ENCODE measurements around the gene CACTIN. TPM values are rescaled to one million over a fixed set of nuclear protein-coding genes. Genes with fewer than 3 reads are reported as not detected.

CACTIN gene
- total RNA-seq, 3 donors from 2014 or later = 21.8 to 30.5 (median 27.5) TPM

GRCh38 chr19:3657395-3657769, 30.8 kb upstream of the CACTIN start:
- intact Hi-C loops (cut with DNase I; ENCODE audit: low total_unique reads) = loop anchor here (10.0 kb wide), 1 partner anchor 647 kb away; the partner anchor contains the start of genes FSD1 and TMIGD2
- TF ChIP-seq POLR2A (IDR thresholded peaks at IDR 0.05) = no peak
- Histone ChIP-seq H3K27ac (no peak overlapping the region), H3K4me3 (no peak overlapping the region), H3K36me3 (peaks cover 7% of the 10 kb centered on the region), H3K9me3 (no peaks in the 10 kb centered on the region), H3K27me3 (no peaks in the 10 kb centered on the region), H3K4me1 (no peaks in the 10 kb centered on the region)
- DNase-seq (ENCODE audit: low spot score in 2 of 2) = no peak

- H3K4me3 ChIP-seq = no peak overlapping the region
- intact Hi-C loops (cut with DNase I; ENCODE audit: low total_unique reads) = loop anchor here (10.0 kb wide), 1 partner anchor 648 kb away; the partner anchor contains the start of genes FSD1 and TMIGD2
- H3K4me1 ChIP-seq = no peaks in the 10 kb centered on the region
- no peak overlapping the region for H3K27ac ChIP-seq
- peaks cover 7% of the 10 kb centered on the region for H3K36me3 ChIP-seq
- DNase-seq (ENCODE audit: low spot score in 2 of 2) = no peak
- no peaks in the 10 kb centered on the region for H3K9me3 ChIP-seq
- no peaks in the 10 kb centered on the region for H3K27me3 ChIP-seq
- TF ChIP-seq POLR2AphosphoS5 (IDR thresholded peaks at IDR 0.05) (no peak), CTCF (IDR thresholded peaks at IDR 0.05) (no peak), POLR2A (IDR thresholded peaks at IDR 0.05) (no peak)
Measured at GRCh38 chr19:3656747-3657394, 30.3 kb upstream of the CACTIN start.

GRCh38 chr19:3656073-3656746, 29.6 kb upstream of the CACTIN start:
- peaks cover 7% of the 10 kb centered on the region for H3K36me3 ChIP-seq

GRCh38 chr19:3655402-3656072, 28.9 kb upstream of the CACTIN start:
- peaks cover 0 to 2% of the 10 kb centered on the region in 2 donors for H3K4me1 ChIP-seq
- TF ChIP-seq POLR2A (IDR thresholded peaks at IDR 0.05) = no peak
- no peak for DNase-seq (ENCODE audit: low spot score in 2 of 2)
- no peaks in the 10 kb centered on the region for H3K27me3 ChIP-seq
- no peak overlapping the region for H3K4me3 ChIP-seq
- peaks cover 7% of the 10 kb centered on the region for H3K36me3 ChIP-seq
- H3K9me3 ChIP-seq = no peaks in the 10 kb centered on the region
- intact Hi-C loops (cut with DNase I; ENCODE audit: low total_unique reads) = loop anchor here (10.0 kb wide), 1 partner anchor 649 kb away; the partner anchor contains the start of genes FSD1 and TMIGD2
- H3K27ac ChIP-seq = no peak overlapping the region

More at GRCh38 chr19:3656073-3656746, 29.6 kb upstream of the CACTIN start:
- DNase-seq (ENCODE audit: low spot score in 2 of 2) = no peak
- H3K9me3 ChIP-seq = no peaks in the 10 kb centered on the region
- H3K4me1 ChIP-seq = no peaks in the 10 kb centered on the region
- no peaks in the 10 kb centered on the region for H3K27me3 ChIP-seq
- H3K4me3 ChIP-seq = no peak overlapping the region
- H3K27ac ChIP-seq = no peak overlapping the region
- no peak for TF ChIP-seq CTCF (IDR thresholded peaks at IDR 0.05)
- no peak for TF ChIP-seq POLR2AphosphoS5 (IDR thresholded peaks at IDR 0.05)
- intact Hi-C loops (cut with DNase I; ENCODE audit: low total_unique reads) = loop anchor here (10.0 kb wide), 1 partner anchor 649 kb away; the partner anchor contains the start of genes FSD1 and TMIGD2

GRCh38 chr19:3653865-3654513, 27.4 kb upstream of the CACTIN start:
- no peak overlapping the region for H3K27ac ChIP-seq
- intact Hi-C loops (cut with DNase I; ENCODE audit: low total_unique reads) = loop anchor here (10.0 kb wide), 1 partner anchor 651 kb away; the partner anchor contains the start of genes FSD1 and TMIGD2

More at GRCh38 chr19:3653865-3654513, 27.4 kb upstream of the CACTIN start:
- no peak for DNase-seq (ENCODE audit: low spot score in 2 of 2)
- Histone ChIP-seq H3K4me1 (peaks cover 5 to 10% of the 10 kb centered on the region in 2 donors), H3K9me3 (no peaks in the 10 kb centered on the region), H3K36me3 (peaks cover 7% of the 10 kb centered on the region), H3K4me3 (no peak overlapping the region), H3K27me3 (no peaks in the 10 kb centered on the region)
- no peak for TF ChIP-seq POLR2AphosphoS5 (IDR thresholded peaks at IDR 0.05)
- TF ChIP-seq POLR2A (IDR thresholded peaks at IDR 0.05) = no peak
- TF ChIP-seq CTCF (IDR thresholded peaks at IDR 0.05) = no peak
